Neural progenitor cell (in vitro differentiated cells): ENCODE measurements around the gene NDRG3. TPM values are rescaled to one million over a fixed set of nuclear protein-coding genes. Genes with fewer than 3 reads are reported as not detected.

Experiments
- DNase-seq: peaks from one replicate; pipeline ENCODE4 v3.0.0-alpha.2; 2016; ENCODE audit warnings: low spot score
- H2AFZ ChIP-seq: fragments of 200-600 bp; sonication (generic); replicated peaks from 2 replicates; pipeline ENCODE4 v1.6.1; 2016; ENCODE audit warnings: antibody characterized with exemption
- H3F3A ChIP-seq: fragments of 200-600 bp; sonication (generic); 2 replicates; pipeline ENCODE4 v1.6.1; 2016; ENCODE audit warnings: antibody characterized with exemption, low read depth
- H3K27ac ChIP-seq: fragments of 200-600 bp; sonication (generic); 2 replicates; pipeline ENCODE4 v1.5.1; 2016; ENCODE audit warnings: mild to moderate bottlenecking
- H3K27me3 ChIP-seq: fragments of 200-600 bp; sonication (generic); 2 replicates; pipeline ENCODE4 v1.6.1; 2016; ENCODE audit warnings: mild to moderate bottlenecking, moderate library complexity
- H3K36me3 ChIP-seq: fragments of 200-600 bp; sonication (generic); 2 replicates; pipeline ENCODE4 v1.5.1; 2016
- H3K4me1 ChIP-seq: fragments of 200-600 bp; sonication (generic); 2 replicates; pipeline ENCODE4 v1.6.1; 2016; ENCODE audit warnings: mixed run types
- H3K4me2 ChIP-seq: fragments of 200-600 bp; sonication (generic); 2 replicates; pipeline ENCODE4 v1.6.1; 2016
- H3K4me3 ChIP-seq: fragments of 200-600 bp; sonication (generic); 2 replicates; pipeline ENCODE4 v1.5.1; 2016
- H3K79me2 ChIP-seq: fragments of 200-600 bp; sonication (generic); 2 replicates; pipeline ENCODE4 v1.6.1; 2016; ENCODE audit warnings: low read depth
- H3K9ac ChIP-seq: fragments of 200-600 bp; sonication (generic); 2 replicates; pipeline ENCODE4 v1.6.1; 2016
- H3K9me3 ChIP-seq: fragments of 200-600 bp; sonication (generic); 2 replicates; pipeline ENCODE4 v1.5.1; 2016; ENCODE audit warnings: low read depth
- H4K20me1 ChIP-seq: fragments of 200-600 bp; sonication (generic); 2 replicates; pipeline ENCODE4 v1.6.1; 2016; ENCODE audit warnings: low read depth
- H3K27ac Mint-ChIP-seq: 3 replicates; pipeline ENCODE4 v1.8.0; 2021; ENCODE audit warnings: mixed read lengths
- H3K27me3 Mint-ChIP-seq: 2 replicates; pipeline ENCODE4 v1.8.0; 2022; ENCODE audit warnings: low read depth, mild to moderate bottlenecking, inconsistent platforms, moderate library complexity, mixed read lengths; ENCODE audit not compliant: insufficient read depth
- H3K36me3 Mint-ChIP-seq: 3 replicates; pipeline ENCODE4 v1.8.0; 2021; ENCODE audit warnings: mixed read lengths
- H3K4me1 Mint-ChIP-seq: 3 replicates; pipeline ENCODE4 v1.8.0; 2021; ENCODE audit warnings: mixed read lengths
- H3K4me3 Mint-ChIP-seq: 3 replicates; pipeline ENCODE4 v1.8.0; 2021; ENCODE audit warnings: mild to moderate bottlenecking, moderate library complexity, mixed read lengths
- H3K9me3 Mint-ChIP-seq: 3 replicates; pipeline ENCODE4 v1.8.0; 2020; ENCODE audit warnings: mixed read lengths
- EZH2 ChIP-seq: fragments of 200-600 bp; sonication (generic); IDR thresholded peaks from 2 replicates; pipeline ENCODE4 v1.6.1; 2017; ENCODE audit warnings: antibody characterized with exemption, mild to moderate bottlenecking, moderate library complexity
- EZH2phosphoT487 ChIP-seq: fragments of 200-600 bp; sonication (generic); IDR thresholded peaks from 2 replicates; pipeline ENCODE4 v1.6.1; 2017; ENCODE audit warnings: antibody characterized with exemption
- total RNA-seq: library from RNA; depleted of rRNA; stranded (reverse); fragments of >200 nt; gene quantifications from 2 replicates; pipeline ENCODE4 v1.2.3, GENCODE V29; 2015; ENCODE audit warnings: low replicate concordance
- TF ChIP-seq, protein P1 (sequence below): fragments of 200-600 bp; sonication (generic); IDR thresholded peaks from 2 replicates; pipeline ENCODE4 v1.5.1; 2017; ENCODE audit warnings: antibody characterized with exemption, mild to moderate bottlenecking

NDRG3 gene
- total RNA-seq, 1 donor from 2014 or later = 25.3 TPM

DNA sequence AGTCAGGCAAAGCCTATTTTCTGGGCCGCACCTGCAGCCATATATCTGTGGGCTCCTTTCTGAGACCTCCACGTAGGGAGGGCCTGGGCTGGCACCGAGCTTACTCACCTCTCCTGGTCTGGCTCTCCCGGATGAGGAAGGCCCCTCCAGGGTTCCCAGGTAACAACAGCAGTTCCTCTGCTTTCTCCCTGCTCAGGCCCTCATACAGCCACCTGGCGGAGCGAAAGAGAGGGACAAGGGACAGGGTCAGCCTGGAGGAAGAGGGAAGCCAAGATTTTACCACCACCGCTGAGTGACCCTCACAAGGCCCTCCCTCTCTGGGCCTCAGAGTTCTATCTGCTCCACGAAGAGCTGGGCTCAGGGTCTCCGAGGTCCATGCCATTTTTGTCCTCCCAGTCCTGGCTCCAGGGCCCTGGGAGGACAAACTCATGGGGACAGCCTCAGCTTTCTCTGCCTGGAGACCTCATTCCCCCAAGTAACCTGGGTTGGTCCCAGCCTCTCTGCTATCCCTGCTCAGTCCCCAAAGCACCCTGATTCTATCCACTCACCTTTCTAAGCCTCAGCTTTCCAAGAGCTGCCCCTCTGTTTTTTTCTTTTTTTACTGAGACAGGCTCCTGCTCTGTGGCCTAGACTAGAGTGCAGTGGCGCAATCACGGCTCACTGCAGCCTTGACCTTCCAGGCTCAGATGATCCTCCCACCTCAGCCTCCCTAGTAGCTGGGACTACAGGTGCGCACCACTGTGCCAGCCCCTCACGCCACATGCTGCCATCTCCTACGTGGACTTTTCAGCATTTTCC lies 113.2 kb downstream of the NDRG3 start:
- Histone ChIP-seq H3K4me1 (no peaks in the 10 kb centered on the region), H3K4me3 (no peak overlapping the region), H3F3A (no peaks in the 10 kb centered on the region), H3K27ac (no peak overlapping the region), H2AFZ (peak overlapping the region; percentile 79), H3K36me3 (no peaks in the 10 kb centered on the region), H4K20me1 (no peaks in the 10 kb centered on the region), H3K27me3 (no peaks in the 10 kb centered on the region), H3K79me2 (no peaks in the 10 kb centered on the region), H3K9me3 (no peaks in the 10 kb centered on the region), H3K4me2 (no peak overlapping the region), H3K9ac (no peak overlapping the region)
- Mint-ChIP-seq H3K4me1 (peaks cover 6% of the 10 kb centered on the region), H3K9me3 (no peaks in the 10 kb centered on the region), H3K27me3 (no peaks in the 10 kb centered on the region), H3K36me3 (no peaks in the 10 kb centered on the region), H3K4me3 (no peak overlapping the region), H3K27ac (no peak overlapping the region)
- no peak for TF ChIP-seq EZH2
- TF ChIP-seq EZH2phosphoT487 = no peak
- TF ChIP-seq, protein P1, sequence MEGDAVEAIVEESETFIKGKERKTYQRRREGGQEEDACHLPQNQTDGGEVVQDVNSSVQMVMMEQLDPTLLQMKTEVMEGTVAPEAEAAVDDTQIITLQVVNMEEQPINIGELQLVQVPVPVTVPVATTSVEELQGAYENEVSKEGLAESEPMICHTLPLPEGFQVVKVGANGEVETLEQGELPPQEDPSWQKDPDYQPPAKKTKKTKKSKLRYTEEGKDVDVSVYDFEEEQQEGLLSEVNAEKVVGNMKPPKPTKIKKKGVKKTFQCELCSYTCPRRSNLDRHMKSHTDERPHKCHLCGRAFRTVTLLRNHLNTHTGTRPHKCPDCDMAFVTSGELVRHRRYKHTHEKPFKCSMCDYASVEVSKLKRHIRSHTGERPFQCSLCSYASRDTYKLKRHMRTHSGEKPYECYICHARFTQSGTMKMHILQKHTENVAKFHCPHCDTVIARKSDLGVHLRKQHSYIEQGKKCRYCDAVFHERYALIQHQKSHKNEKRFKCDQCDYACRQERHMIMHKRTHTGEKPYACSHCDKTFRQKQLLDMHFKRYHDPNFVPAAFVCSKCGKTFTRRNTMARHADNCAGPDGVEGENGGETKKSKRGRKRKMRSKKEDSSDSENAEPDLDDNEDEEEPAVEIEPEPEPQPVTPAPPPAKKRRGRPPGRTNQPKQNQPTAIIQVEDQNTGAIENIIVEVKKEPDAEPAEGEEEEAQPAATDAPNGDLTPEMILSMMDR = peak; percentile 34
- DNase-seq = peak; percentile 54

DNA sequence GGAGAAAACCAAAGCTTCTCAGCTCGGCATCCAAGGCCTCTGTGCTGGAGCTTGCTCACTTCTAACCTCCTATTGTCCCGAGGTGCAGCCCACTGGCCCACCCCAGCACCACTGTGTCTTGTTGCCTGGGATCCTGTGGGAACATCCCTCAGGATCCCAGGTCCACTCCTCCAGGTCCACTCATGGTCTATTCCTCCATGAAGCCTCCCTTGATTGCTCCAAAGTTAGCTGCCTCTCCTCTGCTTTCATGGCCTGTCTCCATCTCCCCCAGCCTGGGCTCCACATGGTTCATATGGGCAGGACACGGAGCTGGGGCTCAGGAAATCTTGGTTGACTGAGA lies 113.8 kb downstream of the NDRG3 start:
- Mint-ChIP-seq H3K4me1 (peaks cover 6% of the 10 kb centered on the region), H3K27ac (no peak overlapping the region), H3K27me3 (no peaks in the 10 kb centered on the region), H3K9me3 (no peaks in the 10 kb centered on the region), H3K4me3 (no peak overlapping the region), H3K36me3 (no peaks in the 10 kb centered on the region)
- Histone ChIP-seq H3K9me3 (no peaks in the 10 kb centered on the region), H3K27ac (no peak overlapping the region), H3K27me3 (no peaks in the 10 kb centered on the region), H2AFZ (peak overlapping the region; percentile 79), H3K9ac (no peak overlapping the region), H3K4me1 (no peaks in the 10 kb centered on the region), H4K20me1 (no peaks in the 10 kb centered on the region), H3K4me2 (no peak overlapping the region), H3K36me3 (no peaks in the 10 kb centered on the region), H3K79me2 (no peaks in the 10 kb centered on the region), H3K4me3 (no peak overlapping the region), H3F3A (no peaks in the 10 kb centered on the region)
- TF ChIP-seq, protein P1 = no peak
- no peak for TF ChIP-seq EZH2phosphoT487
- no peak for TF ChIP-seq EZH2
- DNase-seq = no peak

DNA sequence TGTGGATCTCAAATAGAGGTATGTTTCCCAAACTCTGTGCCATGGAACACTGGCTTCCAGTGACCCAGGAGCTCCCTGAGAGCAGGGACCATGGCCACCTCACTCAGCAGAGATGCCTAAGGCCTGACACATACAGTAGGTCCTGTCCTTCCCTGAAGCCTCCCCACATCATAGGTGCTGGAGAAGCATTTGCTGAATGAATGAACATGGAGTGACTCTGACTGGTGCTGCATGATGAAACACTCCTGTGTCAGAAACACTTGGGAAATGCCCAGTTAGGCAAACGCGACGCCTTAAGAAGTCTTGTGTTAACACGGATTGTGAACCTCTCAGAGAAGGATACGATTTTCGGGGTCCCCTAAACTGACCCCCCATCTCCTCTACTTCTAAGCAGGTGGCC lies 114.2 kb downstream of the NDRG3 start:
- Histone ChIP-seq H3K27ac (no peak overlapping the region), H3K4me1 (no peaks in the 10 kb centered on the region), H3K27me3 (no peaks in the 10 kb centered on the region), H3K9ac (no peak overlapping the region), H2AFZ (no peak overlapping the region), H3K4me2 (no peak overlapping the region), H4K20me1 (no peaks in the 10 kb centered on the region), H3F3A (no peaks in the 10 kb centered on the region), H3K4me3 (no peak overlapping the region), H3K79me2 (no peaks in the 10 kb centered on the region), H3K9me3 (no peaks in the 10 kb centered on the region), H3K36me3 (no peaks in the 10 kb centered on the region)
- Mint-ChIP-seq H3K9me3 (no peaks in the 10 kb centered on the region), H3K36me3 (no peaks in the 10 kb centered on the region), H3K27me3 (no peaks in the 10 kb centered on the region), H3K4me3 (no peak overlapping the region), H3K4me1 (peaks cover 6% of the 10 kb centered on the region), H3K27ac (no peak overlapping the region)
- DNase-seq = no peak
- TF ChIP-seq, protein P1 = no peak
- TF ChIP-seq EZH2 = no peak
- no peak for TF ChIP-seq EZH2phosphoT487
